ENCODE data around the gene CD55.
A peak's percentile ranks its signal among the peaks of the same experiment; 100 is the strongest.

Gene CD55

GRCh38 chr1:207397525-207397926 is 76.0 kb downstream of the CD55 start:
- Mint-ChIP-seq H3K27me3 (no peaks in the 10 kb centered on the region), H3K4me3 (no peak overlapping the region), H3K27ac (no peak overlapping the region), H3K4me1 (peaks cover 9% of the 10 kb centered on the region), H3K9me3 (peaks cover 7% of the 10 kb centered on the region), H3K36me3 (ENCODE audit: low read depth) (peaks cover 5% of the 10 kb centered on the region)
- DNase-seq: no peak
- ATAC-seq: peak; percentile 52

DNA sequence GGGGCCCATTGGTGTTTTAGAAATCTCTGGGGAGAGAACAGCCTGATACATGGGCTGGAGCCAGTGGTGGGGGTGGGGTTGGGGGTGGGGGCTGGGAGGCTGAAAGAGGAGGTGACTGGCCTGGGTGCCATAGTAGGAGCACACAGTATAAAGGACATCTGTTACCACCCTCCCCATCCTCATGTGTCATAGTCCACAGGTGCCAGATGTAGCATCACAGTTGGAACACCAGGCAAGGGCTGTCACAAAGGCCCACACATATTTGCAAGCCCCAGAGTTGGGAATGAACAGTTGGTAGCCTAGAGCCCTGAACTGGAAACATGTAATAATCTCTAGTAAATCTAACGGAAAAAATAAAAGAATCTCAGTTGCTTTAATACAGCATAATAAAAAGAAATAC is 77.5 kb downstream of the CD55 start:
- DNase-seq (no peak), ATAC-seq (no peak)
- Mint-ChIP-seq H3K4me3 (no peak overlapping the region), H3K36me3 (ENCODE audit: low read depth) (peaks cover 5% of the 10 kb centered on the region), H3K4me1 (peaks cover 14% of the 10 kb centered on the region), H3K9me3 (peaks cover 7% of the 10 kb centered on the region), H3K27ac (no peak overlapping the region), H3K27me3 (no peaks in the 10 kb centered on the region)

- H3K4me3 Mint-ChIP-seq: no peak overlapping the region
- H3K9me3 Mint-ChIP-seq: peaks cover 7% of the 10 kb centered on the region
- H3K4me1 Mint-ChIP-seq: peaks cover 19% of the 10 kb centered on the region
- H3K27ac Mint-ChIP-seq: no peak overlapping the region
- ATAC-seq (no peak), DNase-seq (no peak)
- H3K36me3 Mint-ChIP-seq (ENCODE audit: low read depth): peaks cover 5% of the 10 kb centered on the region
- H3K27me3 Mint-ChIP-seq: no peaks in the 10 kb centered on the region
Measured at GRCh38 chr1:207401578-207401977, 80.1 kb downstream of the CD55 start.

DNA sequence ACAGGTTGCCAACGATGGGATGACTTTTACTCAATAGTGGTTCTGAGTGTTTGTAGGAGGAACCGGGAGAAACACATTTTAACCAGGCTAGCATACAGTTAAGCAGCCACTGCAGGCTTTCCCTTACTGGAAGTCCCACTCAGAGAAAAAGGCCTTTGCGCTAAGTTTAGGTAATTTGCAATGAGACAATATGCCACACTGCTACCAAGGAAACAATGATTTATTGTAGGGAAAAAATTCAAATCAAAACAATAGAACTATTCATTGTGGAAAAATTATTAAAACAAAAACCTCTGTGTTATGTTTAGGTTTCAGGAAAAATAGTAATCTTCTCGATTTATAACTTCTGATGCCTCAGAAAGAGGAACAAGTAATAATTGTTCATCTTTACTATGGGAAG is 81.3 kb downstream of the CD55 start:
- peaks cover 21% of the 10 kb centered on the region for H3K4me1 Mint-ChIP-seq
- ATAC-seq: no peak
- peaks cover 5% of the 10 kb centered on the region for H3K36me3 Mint-ChIP-seq (ENCODE audit: low read depth)
- peaks cover 7% of the 10 kb centered on the region for H3K9me3 Mint-ChIP-seq
- H3K4me3 Mint-ChIP-seq: no peak overlapping the region
- no peak overlapping the region for H3K27ac Mint-ChIP-seq
- no peak for DNase-seq
- H3K27me3 Mint-ChIP-seq: no peaks in the 10 kb centered on the region

DNA sequence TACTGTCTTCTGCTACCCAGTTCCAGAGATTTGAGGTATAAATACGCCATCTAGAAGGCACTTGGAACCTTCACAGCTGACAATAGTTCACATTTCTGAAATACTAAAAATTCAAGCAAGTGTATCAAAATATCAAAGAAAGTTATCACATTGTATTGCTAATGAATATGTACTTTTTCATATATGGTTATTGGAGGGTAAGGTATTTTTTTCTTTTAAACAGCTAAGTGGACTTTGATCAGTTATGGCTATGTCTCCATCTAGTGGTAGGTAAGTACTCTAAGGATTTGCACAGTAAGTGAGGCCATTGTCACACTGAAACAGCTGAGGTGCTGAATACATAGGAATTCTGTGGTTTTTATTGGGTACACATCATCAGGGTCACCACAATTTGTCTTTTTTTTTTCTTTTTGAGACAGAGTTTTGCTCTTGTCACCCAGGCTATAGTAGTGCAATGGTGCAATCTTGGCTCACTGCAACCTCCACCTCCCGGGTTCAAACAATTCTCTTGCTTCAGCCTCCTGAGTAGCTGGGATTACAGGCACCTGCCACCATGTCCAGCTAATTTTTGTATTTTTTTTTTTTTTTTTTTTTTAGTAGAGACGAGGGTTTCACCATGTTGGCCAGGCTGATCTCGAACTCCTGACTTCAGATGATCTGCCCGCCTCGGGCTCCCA is 83.5 kb downstream of the CD55 start:
- DNase-seq (no peak), ATAC-seq (peak; percentile 74)
- Mint-ChIP-seq H3K9me3 (peaks cover 7% of the 10 kb centered on the region), H3K36me3 (ENCODE audit: low read depth) (peaks cover 5% of the 10 kb centered on the region), H3K4me1 (peaks cover 32% of the 10 kb centered on the region), H3K4me3 (no peak overlapping the region), H3K27ac (no peak overlapping the region), H3K27me3 (no peaks in the 10 kb centered on the region)

GRCh38 chr1:207405814-207406213 is 84.3 kb downstream of the CD55 start:
- no peak for ATAC-seq
- Mint-ChIP-seq H3K27me3 (no peaks in the 10 kb centered on the region), H3K4me1 (peaks cover 33% of the 10 kb centered on the region), H3K36me3 (ENCODE audit: low read depth) (peaks cover 3% of the 10 kb centered on the region), H3K9me3 (peaks cover 3% of the 10 kb centered on the region), H3K27ac (no peak overlapping the region), H3K4me3 (no peak overlapping the region)
- no peak for DNase-seq

DNA sequence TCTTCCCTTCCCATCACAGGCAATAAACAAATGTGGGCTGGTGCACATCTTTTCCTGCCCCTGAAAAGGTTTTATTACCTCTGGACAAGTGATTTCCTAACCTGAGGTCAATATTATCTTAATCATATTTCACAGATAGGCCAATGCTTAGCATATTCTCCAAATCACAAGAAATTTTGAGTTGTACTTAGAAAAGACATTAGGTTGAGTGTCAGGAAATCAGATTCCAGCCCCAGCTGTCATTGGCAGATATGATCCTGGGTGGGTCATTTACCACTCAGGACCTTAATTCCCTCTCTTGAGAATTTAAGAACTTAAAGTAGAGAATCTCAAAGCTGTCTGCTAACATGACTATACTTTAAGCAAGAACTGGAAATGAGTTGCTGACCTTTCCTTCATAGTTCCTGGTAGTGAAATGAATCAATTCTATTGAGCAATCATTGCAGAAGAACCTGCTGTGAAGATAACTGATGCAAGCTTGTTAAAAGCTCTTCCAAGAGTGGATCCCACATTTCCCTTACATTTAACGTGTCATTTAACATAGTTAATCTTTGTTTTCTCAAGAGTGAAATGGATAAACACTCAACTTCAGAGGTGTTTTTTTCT is 86.3 kb downstream of the CD55 start:
- Mint-ChIP-seq H3K4me1 (peaks cover 43% of the 10 kb centered on the region), H3K4me3 (peak overlapping the region; percentile 12), H3K9me3 (no peaks in the 10 kb centered on the region), H3K36me3 (ENCODE audit: low read depth) (no peaks in the 10 kb centered on the region), H3K27me3 (no peaks in the 10 kb centered on the region), H3K27ac (peak overlapping the region; percentile 23)
- ATAC-seq (peak; percentile 26), DNase-seq (no peak)
